ENCODE results near the gene FBXL13.
"Not testable (repeated sequence)": the region's sequence is repeated elsewhere in the genome, so short reads cannot be mapped to it uniquely, and the experiment has no call there.

The FBXL13 gene

GRCh38 chr7:102841290-102841689 is 233.3 kb downstream of the FBXL13 start:
- DNase-seq, result no peak

- no peak for DNase-seq
Observed at GRCh38 chr7:102840404-102840803, 234.2 kb downstream of the FBXL13 start.

DNA sequence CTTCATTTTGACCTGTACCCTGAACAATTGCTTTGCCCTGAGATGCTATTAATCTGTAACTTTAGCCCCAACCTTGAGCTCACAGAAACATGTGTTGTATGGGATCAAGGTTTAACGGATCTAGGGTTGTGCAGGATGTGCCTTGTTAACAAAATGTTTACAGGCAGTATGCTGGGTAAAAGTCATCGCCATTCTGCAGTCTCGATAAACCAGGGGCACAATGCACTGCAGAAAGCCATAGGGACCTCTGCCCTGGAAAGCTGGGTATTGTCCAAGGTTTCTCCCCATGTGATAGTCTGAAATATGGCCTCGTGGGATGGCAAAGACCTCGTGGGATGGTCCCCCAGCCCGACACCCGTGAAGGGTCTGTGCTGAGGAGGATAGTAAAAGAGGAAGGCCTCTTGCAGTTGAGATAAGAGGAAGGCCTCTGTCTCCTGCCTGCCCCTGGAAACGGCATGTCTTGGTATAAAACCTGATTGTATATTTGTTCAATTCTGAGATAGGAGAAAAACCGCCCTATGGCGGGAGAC is 236.0 kb downstream of the FBXL13 start:
- not testable (repeated sequence) for DNase-seq

DNA sequence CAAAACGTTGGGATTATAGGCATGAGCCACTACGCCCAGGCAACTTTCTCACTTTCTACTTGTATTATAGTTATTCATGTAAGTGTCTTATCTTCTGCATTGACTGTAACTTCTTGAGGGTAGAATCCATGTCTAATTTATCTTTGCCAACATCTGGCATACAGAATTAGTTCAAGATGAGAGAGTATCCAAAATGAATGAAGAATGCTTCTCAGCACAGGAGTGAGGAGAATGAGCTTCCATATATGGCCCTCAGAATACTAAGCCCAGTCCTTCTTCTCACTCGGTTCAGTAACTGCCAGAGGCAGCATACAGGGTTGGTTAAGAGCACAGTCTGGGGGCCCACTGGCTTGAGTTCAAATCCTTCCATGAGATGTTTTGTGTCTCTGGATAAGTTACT is 236.8 kb downstream of the FBXL13 start:
- no peak for DNase-seq

DNA sequence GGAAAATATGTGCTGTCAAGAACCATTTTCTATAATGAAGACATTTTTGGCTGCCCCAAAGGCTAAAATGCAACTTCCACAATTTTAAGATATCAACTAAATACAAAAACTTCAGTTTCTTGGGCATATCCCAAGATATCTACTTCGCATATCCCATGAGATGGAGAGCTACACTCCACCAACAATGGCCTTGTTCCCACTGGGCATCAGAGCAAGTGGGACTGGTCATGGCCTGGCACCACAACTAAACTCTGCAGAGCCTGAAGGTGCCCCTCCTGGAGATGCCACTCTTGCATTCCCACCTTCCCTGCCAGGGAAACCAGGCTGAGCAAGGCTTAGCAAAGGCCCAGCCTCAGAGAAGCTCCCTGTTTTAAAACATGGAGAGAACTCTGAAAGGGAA is 237.6 kb downstream of the FBXL13 start:
- DNase-seq, result no peak

DNA sequence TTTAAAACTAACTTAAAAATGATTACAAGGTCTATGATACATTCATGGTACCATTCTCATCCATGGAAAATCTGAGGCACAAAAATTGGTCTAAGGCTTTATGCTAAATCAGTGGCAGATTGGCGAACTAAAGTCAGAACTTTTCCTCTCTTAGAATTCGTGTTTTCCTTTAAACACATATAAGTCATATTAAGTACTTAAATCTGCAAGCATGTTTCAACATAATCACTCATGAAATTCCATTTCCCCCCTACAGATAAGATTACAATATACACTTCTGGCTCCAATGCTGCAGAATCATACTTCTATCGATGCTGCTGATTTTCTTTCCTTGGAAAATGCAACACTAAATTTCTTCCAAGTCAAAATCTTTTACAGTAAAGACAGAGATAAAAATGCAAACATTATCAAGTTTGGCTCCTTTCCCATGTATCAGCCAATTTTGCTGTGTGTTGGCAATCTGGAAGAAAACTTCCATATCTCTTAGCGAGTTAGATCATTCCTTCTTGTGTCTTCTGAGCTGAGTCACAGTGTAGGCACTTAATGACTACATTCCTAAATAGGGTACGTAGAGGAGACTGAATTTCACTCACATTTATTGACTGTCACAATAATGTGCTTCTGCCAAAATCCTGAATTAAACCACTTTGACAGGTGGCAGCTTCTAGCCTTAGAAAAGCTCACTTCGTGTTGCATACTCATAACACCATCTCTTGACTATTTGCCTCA is 238.2 kb downstream of the FBXL13 start:
- no peak for DNase-seq

- DNase-seq, result no peak
Observed at GRCh38 chr7:102834999-102835398, 239.6 kb downstream of the FBXL13 start.

- DNase-seq, result no peak
Observed at GRCh38 chr7:102834466-102834865, 240.1 kb downstream of the FBXL13 start.

GRCh38 chr7:102833343-102833742 is 241.3 kb downstream of the FBXL13 start:
- no peak for DNase-seq

GRCh38 chr7:102832674-102833073 is 241.9 kb downstream of the FBXL13 start:
- DNase-seq, result no peak

DNA sequence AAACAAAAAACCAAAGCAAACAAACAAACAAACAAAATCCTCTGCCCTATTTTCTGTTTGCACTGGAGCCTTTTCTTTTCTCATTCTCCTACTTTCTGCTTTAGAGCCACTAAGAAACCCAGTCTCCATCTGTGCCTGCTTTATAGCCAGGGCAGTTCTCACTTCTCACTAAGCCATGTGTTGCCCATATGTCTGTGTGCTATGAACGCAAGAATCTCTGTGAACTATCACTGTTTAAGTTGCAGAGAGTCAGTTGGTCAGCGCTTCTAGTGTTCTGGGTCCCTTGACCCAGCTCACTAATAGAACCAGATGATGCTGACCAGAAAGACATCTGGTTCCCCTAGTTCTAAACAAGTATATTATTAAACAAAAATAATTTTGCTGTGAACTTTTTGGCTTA is 244.4 kb downstream of the FBXL13 start:
- no peak for DNase-seq

- DNase-seq, result no peak
Observed at GRCh38 chr7:102829075-102829474, 245.5 kb downstream of the FBXL13 start.

DNA sequence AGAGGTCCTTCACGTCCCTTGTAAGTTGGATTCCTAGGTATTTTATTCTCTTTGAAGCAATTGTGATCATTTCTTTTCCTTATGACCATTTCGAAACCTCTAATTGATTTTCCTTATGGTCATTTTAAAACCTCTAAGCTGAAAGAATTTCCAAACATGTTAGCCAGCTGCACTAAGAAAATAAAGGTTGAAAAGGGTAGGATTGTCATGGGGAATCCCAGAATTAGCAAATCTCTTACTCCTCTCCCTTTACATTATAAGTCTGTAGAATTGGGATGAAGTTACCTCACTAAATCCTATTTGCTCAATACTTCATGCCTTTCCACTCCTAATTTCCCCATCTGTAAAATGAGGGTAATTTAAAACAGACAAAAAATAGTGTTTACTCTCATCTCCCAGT is 246.3 kb downstream of the FBXL13 start:
- DNase-seq, result no peak

DNA sequence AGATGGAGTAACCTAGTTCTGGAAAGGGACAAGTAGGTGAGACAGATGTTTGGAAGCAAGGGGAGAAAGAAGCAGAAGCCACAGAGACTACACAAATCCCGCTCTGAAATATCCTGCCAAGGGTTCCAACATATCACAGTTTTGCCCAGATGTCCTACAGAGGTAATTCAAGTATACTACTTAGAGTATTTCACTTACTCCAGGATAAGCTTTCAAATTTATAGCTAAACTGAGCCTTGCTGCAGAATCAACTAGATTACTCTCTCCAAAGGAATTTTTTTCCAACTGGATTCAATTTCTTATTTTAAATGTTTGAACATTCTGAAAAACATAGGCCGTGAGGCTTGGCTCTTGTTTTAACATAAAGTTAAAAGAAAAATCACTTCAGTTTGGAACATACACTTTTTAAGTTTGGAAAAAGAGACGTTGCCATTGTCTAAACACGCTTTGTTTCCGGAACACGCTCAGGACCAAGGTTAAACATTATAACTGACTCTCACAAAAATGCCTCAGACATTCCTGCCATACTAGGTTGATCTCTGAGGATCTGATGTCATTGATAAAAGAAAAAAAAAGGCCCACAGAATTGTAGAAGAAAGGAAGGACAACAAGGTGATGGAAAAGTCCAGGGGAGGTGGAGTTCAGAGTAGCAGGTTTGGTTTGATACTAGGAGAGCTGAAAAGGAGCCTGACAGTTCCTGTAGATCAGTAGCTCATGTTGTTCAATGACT is 251.0 kb downstream of the FBXL13 start:
- no peak for DNase-seq

- DNase-seq, result no peak
Observed at GRCh38 chr7:102821994-102822747, 252.4 kb downstream of the FBXL13 start.

- no peak for DNase-seq
Observed at GRCh38 chr7:102819151-102819550, 255.4 kb downstream of the FBXL13 start.

DNA sequence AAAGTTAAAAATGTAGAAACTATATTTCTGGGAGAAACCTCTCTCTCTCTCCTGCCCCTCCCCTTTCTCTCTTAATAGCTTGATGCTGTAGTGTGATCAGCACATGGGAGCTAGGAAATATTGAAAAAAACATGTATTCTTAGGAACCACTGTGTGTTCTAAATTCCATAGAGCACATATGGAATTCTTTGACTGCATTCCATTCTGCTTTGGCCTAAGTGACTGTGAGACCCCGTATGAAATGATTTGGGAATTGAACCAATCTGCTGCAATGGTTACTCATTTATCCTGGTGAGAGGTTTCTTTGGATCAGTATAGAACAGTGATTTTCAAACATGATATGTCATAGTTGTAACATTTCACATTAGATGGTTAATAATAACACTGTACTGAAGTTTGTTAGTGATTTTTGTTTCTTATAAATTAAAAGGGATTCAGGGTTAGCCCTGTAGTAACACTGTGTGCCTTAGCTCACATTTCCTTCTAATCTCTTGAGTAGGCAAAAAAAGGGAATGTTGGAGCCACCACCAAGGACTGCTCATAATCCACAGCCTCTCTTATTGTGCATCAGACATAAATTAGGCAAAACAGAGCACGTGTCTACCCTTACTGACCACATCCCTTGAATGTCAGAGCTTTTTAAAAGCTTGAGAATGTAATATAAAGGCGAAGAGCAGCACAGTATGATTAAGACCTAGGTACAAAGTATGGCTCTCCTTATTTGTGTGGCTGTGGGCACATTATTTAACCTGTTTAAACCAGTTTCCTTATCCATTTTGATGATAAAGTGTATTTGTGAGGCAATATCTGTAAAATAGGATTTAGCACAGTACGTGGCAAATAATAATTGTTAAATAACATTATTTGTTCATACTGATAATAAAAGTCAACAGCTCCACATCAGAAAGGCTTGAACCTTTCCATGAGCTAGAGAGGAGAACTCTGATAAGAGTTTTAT is 256.7 kb downstream of the FBXL13 start:
- DNase-seq, result no peak

- DNase-seq, result no peak
Observed at GRCh38 chr7:102814025-102814471, 260.5 kb downstream of the FBXL13 start.

DNA sequence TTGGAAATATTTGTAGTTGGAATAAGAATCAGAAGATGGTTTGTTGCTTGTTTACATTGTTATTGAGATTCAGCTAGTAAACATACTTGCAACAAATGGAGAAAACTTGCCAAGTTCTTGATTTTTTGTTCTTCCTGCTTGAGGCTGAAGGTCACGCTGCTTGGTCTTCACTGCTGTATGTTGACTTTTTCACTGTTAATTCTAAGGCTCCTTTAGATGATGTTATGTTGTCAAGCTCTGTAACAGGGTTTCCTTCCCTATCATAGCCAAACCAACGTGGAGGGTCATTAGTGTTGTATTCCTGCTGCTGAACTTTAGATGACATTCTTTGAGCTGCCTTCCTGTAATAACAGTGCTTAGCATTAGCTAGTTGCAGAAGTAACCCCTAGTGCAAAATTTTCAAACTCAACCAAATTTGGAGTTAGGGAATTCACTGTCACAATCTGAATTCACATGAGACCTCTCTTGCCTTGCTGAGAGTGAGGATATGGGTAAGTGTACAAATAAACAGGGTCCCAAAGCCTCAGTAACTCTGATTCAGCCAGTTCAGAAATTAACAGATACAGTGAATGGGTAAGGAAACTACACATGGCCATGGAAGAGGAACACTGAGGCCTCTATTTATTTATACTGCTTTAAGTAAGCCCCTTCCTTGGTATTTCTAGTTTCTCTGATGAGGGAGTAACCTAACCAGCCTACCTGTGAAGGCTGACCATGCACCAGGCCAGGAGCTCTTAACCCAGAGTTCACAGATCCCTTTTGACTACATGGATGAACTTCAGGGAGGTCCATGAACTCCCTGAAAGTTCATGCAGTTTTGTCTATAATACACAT is 261.2 kb downstream of the FBXL13 start:
- DNase-seq, result no peak

- no peak for DNase-seq
Observed at GRCh38 chr7:102811942-102812678, 262.5 kb downstream of the FBXL13 start.

GRCh38 chr7:102810916-102811315 is 263.7 kb downstream of the FBXL13 start:
- no peak for DNase-seq

Measured in NCI-H524 treated with DMSO at 0.1 percent for 48 hours (cell line).